A549 (cell line): ENCODE results near the gene SPOP. TPM values are rescaled to one million over a fixed set of nuclear protein-coding genes. Genes with fewer than 3 reads are reported as not detected.

Source experiments
- ATAC-seq, 2 experiments: fragments of 200-7000 bp in 1 of 2; fragments of >200 bp in 1 of 2; cut with Nextera tagmentation in 1 of 2; cut with Tn5 transposase in 1 of 2; 3 replicates each; pipeline versions ENCODE4 v1.8.0 to v1.9.1; 2018 to 2020; ENCODE audit warnings: mild to moderate bottlenecking in 1 of 2, moderate library complexity in 1 of 2
- CTCF ChIA-PET: fragments of 300-600 bp; sonication (Branson Sonifier 250); formaldehyde crosslinking; extraction: SDS; loops from one replicate; lab custom pipeline; 2021; ENCODE audit warnings: antibody characterized with exemption, inconsistent platforms; lab: Yijun Ruan, JAX
- POLR2A ChIA-PET: fragments of 350-600 bp; formaldehyde crosslinking; extraction: SDS; loops from one replicate; lab custom pipeline; 2021; ENCODE audit warnings: antibody characterized with exemption, inconsistent platforms; lab: Yijun Ruan, JAX
- DNase-seq, 2 experiments: peaks; one replicate each; pipeline versions ENCODE4 v3.0.0 to v3.0.0-alpha.2; 2011 to 2016; ENCODE audit warnings: low read depth in 1 of 2, low spot score in 1 of 2
- FAIRE-seq: peaks from 2 replicates; lab custom pipeline; 2011; peaks lifted over from hg19 to GRCh38; lab: Jason Lieb, UNC
- H3K27ac ChIP-seq, 2 experiments: fragments of >200 bp; sonication (Bioruptor Twin); formaldehyde crosslinking; 3 replicates each; pipeline ENCODE4 v1.5.1; 2016 to 2017
- H3K4me1 ChIP-seq: fragments of >200 bp; sonication (Bioruptor Twin); formaldehyde crosslinking; 3 replicates; pipeline ENCODE4 v1.6.1; 2016
- H3K4me2 ChIP-seq: fragments of >200 bp; sonication (Bioruptor Twin); formaldehyde crosslinking; 3 replicates; pipeline ENCODE4 v1.6.1; 2016
- H3K4me3 ChIP-seq: fragments of >200 bp; sonication (Bioruptor Twin); formaldehyde crosslinking; 3 replicates; pipeline ENCODE4 v1.5.1; 2016
- H3K9me3 ChIP-seq: fragments of >200 bp; sonication (Bioruptor Twin); formaldehyde crosslinking; 3 replicates; pipeline ENCODE4 v1.6.1; 2016
- BHLHE40 ChIP-seq: IDR thresholded peaks from 2 replicates; pipeline ENCODE4 v1.6.1; 2012; ENCODE audit warnings: low read depth, low read length, inconsistent platforms
- CBX2 ChIP-seq: fragments of 200-600 bp; sonication (generic); IDR thresholded peaks from 2 replicates; pipeline ENCODE4 v1.6.1; 2016; ENCODE audit warnings: low read depth, mild to moderate bottlenecking, borderline replicate concordance
- CBX8 ChIP-seq: fragments of 200-600 bp; sonication (generic); IDR thresholded peaks from 2 replicates; pipeline ENCODE4 v1.6.1; 2016
- CHD4 ChIP-seq: fragments of 200-600 bp; sonication (generic); IDR thresholded peaks from 2 replicates; pipeline ENCODE4 v1.6.1; 2016; ENCODE audit warnings: antibody characterized with exemption, mild to moderate bottlenecking, borderline replicate concordance
- EHMT2 ChIP-seq: fragments of 200-600 bp; sonication (generic); IDR thresholded peaks from 2 replicates; pipeline ENCODE4 v1.6.1; 2016; ENCODE audit warnings: antibody characterized with exemption, low read depth, mild to moderate bottlenecking, moderate library complexity
- FOSB ChIP-seq: fragments of 250-450 bp; sonication (Bioruptor Pico); IDR thresholded peaks from 2 replicates; pipeline ENCODE4 v1.5.0; 2020; ENCODE audit warnings: mild to moderate bottlenecking, moderate library complexity
- FOXS1 ChIP-seq: fragments of 250-450 bp; sonication (Bioruptor Pico); IDR thresholded peaks from 2 replicates; pipeline ENCODE4 v1.5.0; 2020; ENCODE audit warnings: mild to moderate bottlenecking, moderate library complexity
- HEYL ChIP-seq: fragments of 250-450 bp; sonication (Bioruptor Pico); IDR thresholded peaks from 2 replicates; pipeline ENCODE4 v1.8.0; 2021; ENCODE audit warnings: mild to moderate bottlenecking, moderate library complexity
- HOXB13 ChIP-seq: fragments of 250-450 bp; sonication (Bioruptor Pico); IDR thresholded peaks from 2 replicates; pipeline ENCODE4 v1.5.0; 2020; ENCODE audit warnings: low read depth, mild to moderate bottlenecking, moderate library complexity
- HOXB5 ChIP-seq: fragments of 250-450 bp; sonication (Bioruptor Pico); IDR thresholded peaks from 2 replicates; pipeline ENCODE4 v1.5.0; 2020; ENCODE audit warnings: mild to moderate bottlenecking, moderate library complexity
- JUN ChIP-seq, 2 experiments: fragments of >200 bp; sonication (Bioruptor Twin); formaldehyde crosslinking; IDR thresholded peaks; 2 replicates in 1 of 2; 3 replicates in 1 of 2; pipeline ENCODE4 v1.6.1; 2016 to 2017
- KDM1A ChIP-seq: fragments of 200-600 bp; sonication (generic); IDR thresholded peaks from 2 replicates; pipeline ENCODE4 v1.6.1; 2016; ENCODE audit warnings: low read depth, mild to moderate bottlenecking
- MAFK ChIP-seq: fragments of 450-650 bp; IDR thresholded peaks from 2 replicates; pipeline ENCODE4 v1.6.1; 2014; ENCODE audit not compliant: partially characterized antibody
- MYC ChIP-seq: IDR thresholded peaks from 2 replicates; pipeline ENCODE4 v1.6.1; 2012; ENCODE audit warnings: mild to moderate bottlenecking, inconsistent platforms, low read length, improper control_type of control experiment, borderline replicate concordance
- NPAS2 ChIP-seq: fragments of 250-450 bp; sonication (Bioruptor Pico); IDR thresholded peaks from 2 replicates; pipeline ENCODE4 v1.8.0; 2022; ENCODE audit warnings: mild to moderate bottlenecking, moderate library complexity, borderline replicate concordance
- NR3C1 ChIP-seq: fragments of >200 bp; sonication (Bioruptor Twin); formaldehyde crosslinking; IDR thresholded peaks from 3 replicates; pipeline ENCODE4 v1.6.1; 2017
- PHF8 ChIP-seq: fragments of 200-600 bp; sonication (generic); IDR thresholded peaks from 2 replicates; pipeline ENCODE4 v1.6.1; 2016; ENCODE audit warnings: low read depth, mild to moderate bottlenecking, antibody characterized with exemption, moderate library complexity, borderline replicate concordance
- POLR2A ChIP-seq: IDR thresholded peaks from 2 replicates; pipeline ENCODE4 v1.6.1; 2012; ENCODE audit warnings: mild to moderate bottlenecking, low read length
- POLR2AphosphoS2 ChIP-seq: conservative IDR thresholded peaks from 2 replicates; pipeline ENCODE4 v1.6.1; 2012; ENCODE audit warnings: low read length, improper control_type of control experiment, inconsistent platforms
- RAD21 ChIP-seq, 2 experiments: fragments of >200 bp in 1 of 2; sonication (Bioruptor Twin) in 1 of 2; formaldehyde crosslinking in 1 of 2; IDR thresholded peaks in 1 of 2; conservative IDR thresholded peaks in 1 of 2; 2 replicates in 1 of 2; 3 replicates in 1 of 2; pipeline ENCODE4 v1.6.1; 2012 to 2018; ENCODE audit warnings: inconsistent platforms in 1 of 2
- RARB ChIP-seq: fragments of 250-450 bp; sonication (Bioruptor Pico); IDR thresholded peaks from 2 replicates; pipeline ENCODE4 v1.8.0; 2021; ENCODE audit warnings: mild to moderate bottlenecking, moderate library complexity
- RCOR1 ChIP-seq: fragments of 150-350 bp; IDR thresholded peaks from 2 replicates; pipeline ENCODE4 v1.6.1; 2014; ENCODE audit warnings: antibody characterized with exemption, low read length, low read depth
- RFX5 ChIP-seq: fragments of 450-650 bp; IDR thresholded peaks from 2 replicates; pipeline ENCODE4 v1.7.1; 2014; ENCODE audit warnings: antibody characterized with exemption, mild to moderate bottlenecking, moderate library complexity
- RNF2 ChIP-seq: fragments of 200-600 bp; sonication (generic); IDR thresholded peaks from 2 replicates; pipeline ENCODE4 v1.6.1; 2016; ENCODE audit warnings: low read depth, mild to moderate bottlenecking, antibody characterized with exemption, moderate library complexity, borderline replicate concordance
- SREBF2 ChIP-seq: fragments of 450-650 bp; IDR thresholded peaks from 2 replicates; pipeline ENCODE4 v1.6.1; 2014; ENCODE audit warnings: mild to moderate bottlenecking, moderate library complexity
- TFCP2L1 ChIP-seq: fragments of 250-450 bp; sonication (Bioruptor Pico); IDR thresholded peaks from 2 replicates; pipeline ENCODE4 v1.5.0; 2021; ENCODE audit warnings: mild to moderate bottlenecking
- ZC3H11A ChIP-seq: fragments of 450-650 bp; IDR thresholded peaks from 2 replicates; pipeline ENCODE4 v1.6.1; 2014; ENCODE audit warnings: antibody characterized with exemption, mild to moderate bottlenecking
- ZFP36 ChIP-seq: fragments of 450-650 bp; IDR thresholded peaks from 2 replicates; pipeline ENCODE4 v1.6.1; 2014; ENCODE audit warnings: borderline replicate concordance; ENCODE audit not compliant: partially characterized antibody
- ZNF302 ChIP-seq: fragments of 250-450 bp; sonication (Bioruptor Pico); IDR thresholded peaks from 2 replicates; pipeline ENCODE4 v1.9.0; 2021; ENCODE audit warnings: inconsistent platforms, mild to moderate bottlenecking, moderate library complexity
- WGBS: methylation state at CpG from one replicate; pipeline ENCODE4 v1.1.6; 2017; ENCODE audit errors: missing lambda C conversion rate; 5-methylcytosine and 5-hydroxymethylcytosine counted together
- polyA plus RNA-seq, 4 experiments: library from polyadenylated mRNA; depleted of rRNA in 3 of 4; stranded (reverse); fragments of >200 nt; fragmentation: RNase III in 1 of 4; extraction: RNeasy Plus Mini Kit Qiagen cat#74134 plus additional on column Dnase treatment in 1 of 4; gene quantifications; 2 replicates in 3 of 4; 3 replicates in 1 of 4; pipeline ENCODE4 v1.2.3, GENCODE V29; 2011 to 2017
- TF ChIP-seq, protein P1 (sequence below): fragments of 450-650 bp; IDR thresholded peaks from 2 replicates; pipeline ENCODE4 v1.6.1; 2014; ENCODE audit warnings: antibody characterized with exemption
- TF ChIP-seq, protein P2 (sequence below): IDR thresholded peaks from 2 replicates; pipeline ENCODE4 v1.6.1; 2012
- TF ChIP-seq, protein P3 (sequence below): fragments of 200-600 bp; sonication (generic); IDR thresholded peaks from 2 replicates; pipeline ENCODE4 v1.6.1; 2016; ENCODE audit warnings: antibody characterized with exemption, mild to moderate bottlenecking, moderate library complexity
- TF ChIP-seq, protein P4 (sequence below): fragments of >200 bp; sonication (Bioruptor Twin); formaldehyde crosslinking; IDR thresholded peaks from 2 replicates; pipeline ENCODE4 v1.6.1; 2016
- TF ChIP-seq, protein P5 (sequence below): IDR thresholded peaks from 2 replicates; pipeline ENCODE4 v1.6.1; 2012

Gene SPOP
- polyA plus RNA-seq, 2 of the 4 experiments (the other 2 are of a cell fraction) = 49.5 to 57.2 TPM

DNA sequence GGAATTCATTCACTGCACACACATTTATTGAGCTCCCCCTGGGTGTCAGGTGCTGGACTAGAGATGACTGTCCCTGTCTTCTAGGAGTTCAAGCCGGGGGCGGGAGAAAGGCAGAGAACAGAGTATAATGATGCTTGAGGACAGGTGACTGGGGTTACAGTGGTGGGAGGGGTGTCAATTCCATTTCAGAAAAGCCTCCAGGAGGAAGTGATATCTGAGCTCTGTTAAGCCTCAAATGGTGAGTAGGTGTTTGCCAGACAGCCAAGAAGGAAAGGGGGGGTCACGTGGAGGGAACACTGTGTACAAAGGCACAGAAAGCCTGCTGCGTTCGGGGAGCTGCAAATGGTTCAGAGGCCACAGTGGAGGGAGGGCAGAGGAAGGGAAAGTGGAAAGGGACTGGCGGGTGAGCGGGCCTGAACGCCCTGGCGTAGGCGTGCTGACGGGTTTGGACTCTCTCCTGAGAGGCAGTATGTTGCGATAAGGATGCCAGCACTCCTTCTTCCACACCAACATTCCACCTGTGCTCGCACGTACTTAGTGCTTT lies 111.9 kb downstream of the SPOP start:
- FAIRE-seq (no peak), ATAC-seq (no peak)
- Histone ChIP-seq H3K9me3 (no peaks in the 10 kb centered on the region), H3K4me1 (no peaks in the 10 kb centered on the region; the same call in 2 of the 3 replicates)
- 28% methylated on average over 14 of the region's 14 CpGs for WGBS
- no peak for TF ChIP-seq POLR2A
- TF ChIP-seq HEYL (CRISPR knock-in tag) = no peak
- TF ChIP-seq RARB (CRISPR knock-in tag) = no peak
- no peak for TF ChIP-seq HOXB5 (CRISPR knock-in tag)
- TF ChIP-seq CBX8 = no peak
- no peak for TF ChIP-seq RAD21 (conservative IDR thresholded peaks at IDR 0.05 in 1 of 2, IDR thresholded peaks at IDR 0.05 in 1 of 2)
- TF ChIP-seq, protein P1, sequence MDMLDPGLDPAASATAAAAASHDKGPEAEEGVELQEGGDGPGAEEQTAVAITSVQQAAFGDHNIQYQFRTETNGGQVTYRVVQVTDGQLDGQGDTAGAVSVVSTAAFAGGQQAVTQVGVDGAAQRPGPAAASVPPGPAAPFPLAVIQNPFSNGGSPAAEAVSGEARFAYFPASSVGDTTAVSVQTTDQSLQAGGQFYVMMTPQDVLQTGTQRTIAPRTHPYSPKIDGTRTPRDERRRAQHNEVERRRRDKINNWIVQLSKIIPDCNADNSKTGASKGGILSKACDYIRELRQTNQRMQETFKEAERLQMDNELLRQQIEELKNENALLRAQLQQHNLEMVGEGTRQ = no peak
- TF ChIP-seq EHMT2 = no peak
- no peak for TF ChIP-seq KDM1A
- no peak for TF ChIP-seq NR3C1
- no peak for TF ChIP-seq FOXS1 (CRISPR knock-in tag)
- no peak for TF ChIP-seq CBX2
- TF ChIP-seq SREBF2 = no peak
- TF ChIP-seq TFCP2L1 (CRISPR knock-in tag) = no peak
- TF ChIP-seq, protein P2, sequence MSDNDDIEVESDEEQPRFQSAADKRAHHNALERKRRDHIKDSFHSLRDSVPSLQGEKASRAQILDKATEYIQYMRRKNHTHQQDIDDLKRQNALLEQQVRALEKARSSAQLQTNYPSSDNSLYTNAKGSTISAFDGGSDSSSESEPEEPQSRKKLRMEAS = no peak
- TF ChIP-seq PHF8 = no peak
- no peak for TF ChIP-seq MAFK
- no peak for TF ChIP-seq ZC3H11A
- no peak for TF ChIP-seq FOSB (CRISPR knock-in tag)
- TF ChIP-seq, all 56 proteins: peak for 0
- no peak for DNase-seq
- peak overlapping the region; percentile 3; the same call in 1 of the 3 replicates for H3K4me2 ChIP-seq
- H3K27ac ChIP-seq = no peak overlapping the region; a peak in 1 of 6 replicates
- POLR2A ChIA-PET = no interaction called here
- CTCF ChIA-PET = interaction anchor here (0.6 to 40.8 kb wide), 12 partner anchors 10 to 432 kb away, joined by 3 to 2008 read pairs (median 4); partner anchors contain the start of genes DLX3, NXPH3, PHB1 and SLC35B1
- H3K4me3 ChIP-seq = no peak overlapping the region

DNA sequence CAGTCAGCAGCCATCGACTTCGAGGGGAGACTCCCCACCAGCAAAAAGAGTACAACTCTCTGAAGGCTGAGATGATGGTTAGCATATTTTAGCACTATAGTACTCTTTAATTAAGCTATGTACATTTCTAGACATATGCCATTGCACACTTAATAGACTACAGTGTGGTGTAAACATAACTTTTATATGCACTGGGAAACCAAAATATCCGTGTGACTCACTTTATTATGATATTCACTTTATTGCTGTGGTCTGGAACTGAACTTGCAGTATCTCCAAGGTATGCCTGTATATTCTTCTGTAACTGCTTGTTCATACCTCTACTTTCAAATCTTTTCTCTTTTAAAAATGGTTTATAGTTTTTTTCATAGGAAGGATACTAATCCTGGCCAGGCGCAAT lies 113.3 kb downstream of the SPOP start:
- DNase-seq (no peak), ATAC-seq (no peak), FAIRE-seq (no peak)
- H3K4me1 ChIP-seq = no peaks in the 10 kb centered on the region; the same call in 2 of the 3 replicates
- H3K9me3 ChIP-seq = no peaks in the 10 kb centered on the region
- no peak overlapping the region for H3K4me2 ChIP-seq
- 57% methylated on average over 4 of the region's 4 CpGs for WGBS
- ChIA-PET POLR2A (no interaction called here), CTCF (interaction anchor here (0.7 to 40.8 kb wide), 9 partner anchors 9 to 433 kb away, joined by 3 to 2008 read pairs (median 15); partner anchors contain the start of genes DLX3, NXPH3, PHB1 and SLC35B1)
- H3K27ac ChIP-seq = no peak overlapping the region
- no peak overlapping the region for H3K4me3 ChIP-seq
- TF ChIP-seq ZNF302 (CRISPR knock-in tag) = no peak
- TF ChIP-seq EHMT2 = no peak
- TF ChIP-seq JUN (IDR thresholded peaks at IDR 0.05) = no peak
- TF ChIP-seq NPAS2 (CRISPR knock-in tag) = no peak
- TF ChIP-seq POLR2AphosphoS2 = no peak
- TF ChIP-seq, protein P3, sequence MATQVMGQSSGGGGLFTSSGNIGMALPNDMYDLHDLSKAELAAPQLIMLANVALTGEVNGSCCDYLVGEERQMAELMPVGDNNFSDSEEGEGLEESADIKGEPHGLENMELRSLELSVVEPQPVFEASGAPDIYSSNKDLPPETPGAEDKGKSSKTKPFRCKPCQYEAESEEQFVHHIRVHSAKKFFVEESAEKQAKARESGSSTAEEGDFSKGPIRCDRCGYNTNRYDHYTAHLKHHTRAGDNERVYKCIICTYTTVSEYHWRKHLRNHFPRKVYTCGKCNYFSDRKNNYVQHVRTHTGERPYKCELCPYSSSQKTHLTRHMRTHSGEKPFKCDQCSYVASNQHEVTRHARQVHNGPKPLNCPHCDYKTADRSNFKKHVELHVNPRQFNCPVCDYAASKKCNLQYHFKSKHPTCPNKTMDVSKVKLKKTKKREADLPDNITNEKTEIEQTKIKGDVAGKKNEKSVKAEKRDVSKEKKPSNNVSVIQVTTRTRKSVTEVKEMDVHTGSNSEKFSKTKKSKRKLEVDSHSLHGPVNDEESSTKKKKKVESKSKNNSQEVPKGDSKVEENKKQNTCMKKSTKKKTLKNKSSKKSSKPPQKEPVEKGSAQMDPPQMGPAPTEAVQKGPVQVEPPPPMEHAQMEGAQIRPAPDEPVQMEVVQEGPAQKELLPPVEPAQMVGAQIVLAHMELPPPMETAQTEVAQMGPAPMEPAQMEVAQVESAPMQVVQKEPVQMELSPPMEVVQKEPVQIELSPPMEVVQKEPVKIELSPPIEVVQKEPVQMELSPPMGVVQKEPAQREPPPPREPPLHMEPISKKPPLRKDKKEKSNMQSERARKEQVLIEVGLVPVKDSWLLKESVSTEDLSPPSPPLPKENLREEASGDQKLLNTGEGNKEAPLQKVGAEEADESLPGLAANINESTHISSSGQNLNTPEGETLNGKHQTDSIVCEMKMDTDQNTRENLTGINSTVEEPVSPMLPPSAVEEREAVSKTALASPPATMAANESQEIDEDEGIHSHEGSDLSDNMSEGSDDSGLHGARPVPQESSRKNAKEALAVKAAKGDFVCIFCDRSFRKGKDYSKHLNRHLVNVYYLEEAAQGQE = no peak
- no peak for TF ChIP-seq RARB (CRISPR knock-in tag)
- TF ChIP-seq CHD4 = no peak
- no peak for TF ChIP-seq BHLHE40
- TF ChIP-seq, protein P4, sequence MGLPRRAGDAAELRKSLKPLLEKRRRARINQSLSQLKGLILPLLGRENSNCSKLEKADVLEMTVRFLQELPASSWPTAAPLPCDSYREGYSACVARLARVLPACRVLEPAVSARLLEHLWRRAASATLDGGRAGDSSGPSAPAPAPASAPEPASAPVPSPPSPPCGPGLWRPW = no peak
- TF ChIP-seq RFX5 = no peak
- TF ChIP-seq, protein P5, sequence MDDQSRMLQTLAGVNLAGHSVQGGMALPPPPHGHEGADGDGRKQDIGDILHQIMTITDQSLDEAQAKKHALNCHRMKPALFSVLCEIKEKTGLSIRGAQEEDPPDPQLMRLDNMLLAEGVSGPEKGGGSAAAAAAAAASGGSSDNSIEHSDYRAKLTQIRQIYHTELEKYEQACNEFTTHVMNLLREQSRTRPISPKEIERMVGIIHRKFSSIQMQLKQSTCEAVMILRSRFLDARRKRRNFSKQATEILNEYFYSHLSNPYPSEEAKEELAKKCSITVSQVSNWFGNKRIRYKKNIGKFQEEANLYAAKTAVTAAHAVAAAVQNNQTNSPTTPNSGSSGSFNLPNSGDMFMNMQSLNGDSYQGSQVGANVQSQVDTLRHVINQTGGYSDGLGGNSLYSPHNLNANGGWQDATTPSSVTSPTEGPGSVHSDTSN = no peak
- TF ChIP-seq ZFP36 = no peak
- TF ChIP-seq RCOR1 = no peak
- no peak for TF ChIP-seq HOXB13 (CRISPR knock-in tag)
- no peak for TF ChIP-seq MYC
- TF ChIP-seq RNF2 = no peak
